Common myeloid progenitor, CD34-positive (primary cell): Measurements from ENCODE around the gene DNAL1.

Experiments used
- CTCF ChIA-PET: fragments of 350-600 bp; sonication (Branson Sonifier 250); formaldehyde crosslinking; loops from one replicate; lab custom pipeline; 2021; ENCODE audit warnings: antibody characterized with exemption; lab: Charles Lee
- POLR2A ChIA-PET: fragments of 350-600 bp; sonication (Branson Sonifier 250); formaldehyde crosslinking; loops from one replicate; lab custom pipeline; 2021; ENCODE audit warnings: antibody characterized with exemption; lab: Charles Lee
- DNase-seq, 3 donors: peaks; one replicate each; pipeline versions ENCODE4 v3.0.0 to v3.0.0-alpha.2; 2013
- H3K27ac ChIP-seq, 2 experiments: 1 replicate in 1 of 2; 2 replicates in 1 of 2; pipeline ENCODE4 v1.7.0; 2013; ENCODE audit warnings: inconsistent platforms in 2 of 2, low read length in 2 of 2, mild to moderate bottlenecking in 2 of 2, low read depth in 1 of 2, moderate library complexity in 1 of 2; ENCODE audit not compliant: severe bottlenecking in 2 of 2, insufficient read depth in 1 of 2, poor library complexity in 1 of 2
- H3K27me3 ChIP-seq, 5 experiments: replicated peaks in 2 of 5; 1 replicate in 3 of 5; 2 replicates in 2 of 5; pipeline versions ENCODE4 v1.6.1 to v1.7.0; 2013; ENCODE audit warnings: low read length in 4 of 5, mild to moderate bottlenecking in 2 of 5, moderate library complexity in 2 of 5, inconsistent platforms in 1 of 5; ENCODE audit not compliant: insufficient read depth in 5 of 5, control insufficient read depth in 4 of 5
- H3K36me3 ChIP-seq, 4 experiments: 1 replicate in 2 of 4; 2 replicates in 2 of 4; pipeline versions ENCODE4 v1.6.1 to v1.7.0; 2013; ENCODE audit warnings: low read length in 3 of 4, control low read depth in 1 of 4, mild to moderate bottlenecking in 1 of 4; ENCODE audit not compliant: control insufficient read depth in 4 of 4, insufficient read depth in 4 of 4
- H3K4me1 ChIP-seq, 4 experiments: 1 replicate in 3 of 4; 2 replicates in 1 of 4; pipeline versions ENCODE4 v1.6.1 to v1.7.1; 2013; ENCODE audit warnings: low read length in 3 of 4, mild to moderate bottlenecking in 3 of 4, control low read depth in 1 of 4, inconsistent platforms in 1 of 4, moderate library complexity in 1 of 4; ENCODE audit not compliant: control insufficient read depth in 4 of 4, insufficient read depth in 4 of 4; ENCODE audit errors: control extremely low read depth in 1 of 4
- H3K4me3 ChIP-seq, 7 experiments: 1 replicate in 4 of 7; 2 replicates in 3 of 7; pipeline versions ENCODE4 v1.5.1 to v1.7.0; 2013; ENCODE audit warnings: mild to moderate bottlenecking in 7 of 7, low read length in 6 of 7, moderate library complexity in 6 of 7, inconsistent platforms in 2 of 7, low read depth in 2 of 7, control low read depth in 1 of 7; ENCODE audit not compliant: insufficient read depth in 4 of 7, control insufficient read depth in 1 of 7; ENCODE audit errors: extremely low read depth in 1 of 7
- H3K9me3 ChIP-seq, 5 experiments: 1 replicate in 4 of 5; 2 replicates in 1 of 5; pipeline versions ENCODE4 v1.6.1 to v1.7.1; 2013; ENCODE audit warnings: low read length in 4 of 5, mild to moderate bottlenecking in 2 of 5, inconsistent platforms in 1 of 5, low read depth in 1 of 5, moderate library complexity in 1 of 5; ENCODE audit not compliant: control insufficient read depth in 4 of 5, insufficient read depth in 2 of 5; ENCODE audit errors: control extremely low read depth in 1 of 5
- WGBS: methylation state at CpG from one replicate; pipeline ENCODE4 v1.1.5; 2013; ENCODE audit not compliant: insufficient coverage; 5-methylcytosine and 5-hydroxymethylcytosine counted together

Gene DNAL1

GRCh38 chr14:73717266-73717665 is 72.5 kb downstream of the DNAL1 start:
- peaks cover 13 to 64% (median 46%) of the 10 kb centered on the region in 4 experiments for H3K36me3 ChIP-seq
- DNase-seq: no peak
- no peaks in the 10 kb centered on the region for H3K27me3 ChIP-seq
- no peak overlapping the region for H3K27ac ChIP-seq
- 100% methylated on average over 1 of the region's 3 CpGs for WGBS
- peaks cover 4 to 20% (median 17%) of the 10 kb centered on the region in 4 experiments for H3K4me1 ChIP-seq
- ChIA-PET CTCF (interaction anchor here (1.4 to 2.8 kb wide), 3 partner anchors 10 to 146 kb away, joined by 4 to 15 read pairs (median 7); no protein-coding TSS in a partner anchor), POLR2A (interaction anchor here (0.6 kb wide), 1 partner anchor 25 kb away, joined by 3 read pairs; no protein-coding TSS in a partner anchor)
- H3K4me3 ChIP-seq: no peak overlapping the region
- H3K9me3 ChIP-seq: no peaks in the 10 kb centered on the region

- no peak overlapping the region for H3K27ac ChIP-seq
- no peak overlapping the region for H3K4me3 ChIP-seq
- 94% methylated on average over 18 of the region's 20 CpGs for WGBS
- no peak for DNase-seq
- no peaks in the 10 kb centered on the region for H3K27me3 ChIP-seq
- ChIA-PET CTCF (interaction anchor here (0.8 to 2.8 kb wide), 4 partner anchors 9 to 148 kb away, joined by 3 to 15 read pairs (median 6); no protein-coding TSS in a partner anchor), POLR2A (interaction anchor here (0.6 kb wide), 1 partner anchor 25 kb away, joined by 3 read pairs; no protein-coding TSS in a partner anchor)
- peaks cover 2 to 14% (median 11%) of the 10 kb centered on the region in 4 experiments for H3K4me1 ChIP-seq
- H3K36me3 ChIP-seq: peaks cover 16 to 70% (median 52%) of the 10 kb centered on the region in 4 experiments
- no peaks in the 10 kb centered on the region for H3K9me3 ChIP-seq
Observed at GRCh38 chr14:73717711-73718417, 73.1 kb downstream of the DNAL1 start.

- Histone ChIP-seq H3K27me3 (no peaks in the 10 kb centered on the region), H3K9me3 (no peaks in the 10 kb centered on the region), H3K36me3 (peaks cover 18 to 78% (median 59%) of the 10 kb centered on the region in 4 experiments), H3K4me1 (peaks cover 0 to 6% (median 4%) of the 10 kb centered on the region in 4 experiments), H3K4me3 (no peak overlapping the region), H3K27ac (no peak overlapping the region)
- 97% methylated on average over 40 of the region's 55 CpGs for WGBS
- no peak for DNase-seq
- CTCF ChIA-PET: interaction anchor here (0.8 to 2.8 kb wide), 4 partner anchors 10 to 148 kb away, joined by 3 to 15 read pairs (median 4); no protein-coding TSS in a partner anchor
- POLR2A ChIA-PET: no interaction called here
Observed at GRCh38 chr14:73718418-73719251, 73.8 kb downstream of the DNAL1 start.

- Histone ChIP-seq H3K36me3 (peaks cover 21 to 85% (median 66%) of the 10 kb centered on the region in 4 experiments), H3K9me3 (no peaks in the 10 kb centered on the region), H3K4me1 (peaks cover 0 to 5% (median 2%) of the 10 kb centered on the region in 4 experiments), H3K27me3 (no peaks in the 10 kb centered on the region), H3K27ac (no peak overlapping the region), H3K4me3 (no peak overlapping the region)
- ChIA-PET POLR2A (no interaction called here), CTCF (interaction anchor here (0.5 to 1.3 kb wide), 4 partner anchors 9 to 107 kb away, joined by 3 to 4 read pairs (median 3); no protein-coding TSS in a partner anchor)
- 97% methylated on average over 13 of the region's 13 CpGs for WGBS
- no peak for DNase-seq
Observed at GRCh38 chr14:73719361-73719760, 74.6 kb downstream of the DNAL1 start.

- no peak overlapping the region for H3K4me3 ChIP-seq
- no peaks in the 10 kb centered on the region for H3K9me3 ChIP-seq
- H3K4me1 ChIP-seq: peaks cover 0 to under 1% (median 0%) of the 10 kb centered on the region in 4 experiments
- WGBS: 92% methylated on average over 5 of the region's 8 CpGs
- ChIA-PET POLR2A (no interaction called here), CTCF (interaction anchor here (0.5 to 1.3 kb wide), 5 partner anchors 9 to 106 kb away, joined by 3 to 4 read pairs (median 3); no protein-coding TSS in a partner anchor)
- DNase-seq: no peak
- H3K36me3 ChIP-seq: peaks cover 21 to 89% (median 70%) of the 10 kb centered on the region in 4 experiments
- no peak overlapping the region for H3K27ac ChIP-seq
- no peaks in the 10 kb centered on the region for H3K27me3 ChIP-seq
Observed at GRCh38 chr14:73719791-73720190, 75.0 kb downstream of the DNAL1 start.

- H3K9me3 ChIP-seq: no peaks in the 10 kb centered on the region
- H3K4me3 ChIP-seq: no peak overlapping the region
- no peak overlapping the region for H3K27ac ChIP-seq
- peaks cover 21 to 96% (median 72%) of the 10 kb centered on the region in 4 experiments for H3K36me3 ChIP-seq
- ChIA-PET POLR2A (no interaction called here), CTCF (interaction anchor here (0.7 to 1.7 kb wide), 4 partner anchors 12 to 106 kb away, joined by 3 to 4 read pairs (median 3); no protein-coding TSS in a partner anchor)
- DNase-seq: no peak
- H3K27me3 ChIP-seq: no peaks in the 10 kb centered on the region
- peaks cover 0 to 8% (median 3%) of the 10 kb centered on the region in 4 experiments for H3K4me1 ChIP-seq
Observed at GRCh38 chr14:73720636-73721035, 75.8 kb downstream of the DNAL1 start.
